ENCODE results near the gene ZNF496. TPM values are rescaled to one million over a fixed set of nuclear protein-coding genes. Genes with fewer than 3 reads are reported as not detected.
"Not testable (repeated sequence)": the region's sequence is repeated elsewhere in the genome, so short reads cannot be mapped to it uniquely, and the experiment has no call there.

ZNF496 gene
- total RNA-seq, 1 experiment from 2014 or later = 67.2 TPM

- Mint-ChIP-seq H3K4me3 (ENCODE audit: unreplicated experiment) (no peak overlapping the region), H3K27ac (ENCODE audit: low read depth, unreplicated experiment) (no peak overlapping the region), H3K9me3 (ENCODE audit: unreplicated experiment) (peaks cover 8% of the 10 kb centered on the region), H3K27me3 (ENCODE audit: insufficient read depth, unreplicated experiment) (no peaks in the 10 kb centered on the region), H3K36me3 (ENCODE audit: insufficient read depth, unreplicated experiment) (peaks cover 12% of the 10 kb centered on the region), H3K4me1 (ENCODE audit: insufficient read depth, unreplicated experiment) (no peaks in the 10 kb centered on the region)
- no peak for TF ChIP-seq CTCF (IDR thresholded peaks at IDR 0.05; ENCODE audit: unreplicated experiment)
- intact Hi-C loops (cut with micrococcal nuclease) = no loop called here
- POLR2A ChIA-PET = no interaction called here
- CTCF ChIA-PET = interaction anchor here (0.5 to 1.5 kb wide), 4 partner anchors 23 to 374 kb away, joined by 3 to 4 read pairs (median 4); no protein-coding TSS in a partner anchor
- DNase-seq (ENCODE audit: unreplicated experiment) = no peak
- BruUV-seq (replicated peaks) = no TSS peak
Measured at GRCh38 chr1:247366926-247367645, 35.4 kb upstream of the ZNF496 start.

- POLR2A ChIA-PET; H3K4me1 Mint-ChIP-seq (ENCODE audit: insufficient read depth, unreplicated experiment); H3K27ac Mint-ChIP-seq (ENCODE audit: low read depth, unreplicated experiment); DNase-seq (ENCODE audit: unreplicated experiment); H3K9me3 Mint-ChIP-seq (ENCODE audit: unreplicated experiment); H3K27me3 Mint-ChIP-seq (ENCODE audit: insufficient read depth, unreplicated experiment); BruUV-seq (replicated peaks); intact Hi-C loops (cut with micrococcal nuclease); H3K4me3 Mint-ChIP-seq (ENCODE audit: unreplicated experiment): not testable (repeated sequence)
- CTCF ChIA-PET = interaction anchor here (0.5 to 1.1 kb wide), 2 partner anchors 120 to 373 kb away, joined by 3 to 4 read pairs; no protein-coding TSS in a partner anchor
- H3K36me3 Mint-ChIP-seq (ENCODE audit: insufficient read depth, unreplicated experiment) = peaks cover 15% of the 10 kb centered on the region
Measured at GRCh38 chr1:247366345-247366744, 34.7 kb upstream of the ZNF496 start.

GRCh38 chr1:247365023-247365422 is 33.4 kb upstream of the ZNF496 start:
- POLR2A ChIA-PET = no interaction called here
- TF ChIP-seq CTCF (IDR thresholded peaks at IDR 0.05; ENCODE audit: unreplicated experiment) = no peak
- Mint-ChIP-seq H3K36me3 (ENCODE audit: insufficient read depth, unreplicated experiment) (peaks cover 16% of the 10 kb centered on the region), H3K4me3 (ENCODE audit: unreplicated experiment) (no peak overlapping the region), H3K4me1 (ENCODE audit: insufficient read depth, unreplicated experiment) (no peaks in the 10 kb centered on the region), H3K27ac (ENCODE audit: low read depth, unreplicated experiment) (no peak overlapping the region), H3K9me3 (ENCODE audit: unreplicated experiment) (peaks cover 8% of the 10 kb centered on the region), H3K27me3 (ENCODE audit: insufficient read depth, unreplicated experiment) (no peaks in the 10 kb centered on the region)
- DNase-seq (ENCODE audit: unreplicated experiment) = no peak
- intact Hi-C loops (cut with micrococcal nuclease) = no loop called here
- CTCF ChIA-PET = interaction anchor here (4.6 kb wide), 1 partner anchor 8 kb away, joined by 46 read pairs; no protein-coding TSS in a partner anchor
- BruUV-seq (replicated peaks) = no TSS peak

- H3K27ac Mint-ChIP-seq (ENCODE audit: low read depth, unreplicated experiment); intact Hi-C loops (cut with micrococcal nuclease); H3K27me3 Mint-ChIP-seq (ENCODE audit: insufficient read depth, unreplicated experiment); H3K4me1 Mint-ChIP-seq (ENCODE audit: insufficient read depth, unreplicated experiment); DNase-seq (ENCODE audit: unreplicated experiment); H3K4me3 Mint-ChIP-seq (ENCODE audit: unreplicated experiment); H3K9me3 Mint-ChIP-seq (ENCODE audit: unreplicated experiment); BruUV-seq (replicated peaks): not testable (repeated sequence)
- CTCF ChIA-PET = interaction anchor here (1.1 to 4.6 kb wide), 4 partner anchors 10 to 124 kb away, joined by 4 to 46 read pairs (median 6); no protein-coding TSS in a partner anchor
- POLR2A ChIA-PET = interaction anchor here (1.1 kb wide), 1 partner anchor 20 kb away, joined by 5 read pairs; no protein-coding TSS in a partner anchor
- peaks cover 18% of the 10 kb centered on the region for H3K36me3 Mint-ChIP-seq (ENCODE audit: insufficient read depth, unreplicated experiment)
Measured at GRCh38 chr1:247363000-247363399, 31.3 kb upstream of the ZNF496 start.

- TF ChIP-seq CTCF (IDR thresholded peaks at IDR 0.05; ENCODE audit: unreplicated experiment) = no peak
- BruUV-seq (replicated peaks) = no TSS peak
- Mint-ChIP-seq H3K4me1 (ENCODE audit: insufficient read depth, unreplicated experiment) (peaks cover 10% of the 10 kb centered on the region), H3K27ac (ENCODE audit: low read depth, unreplicated experiment) (no peak overlapping the region), H3K9me3 (ENCODE audit: unreplicated experiment) (peaks cover 8% of the 10 kb centered on the region), H3K4me3 (ENCODE audit: unreplicated experiment) (no peak overlapping the region), H3K27me3 (ENCODE audit: insufficient read depth, unreplicated experiment) (no peaks in the 10 kb centered on the region), H3K36me3 (ENCODE audit: insufficient read depth, unreplicated experiment) (peaks cover 20% of the 10 kb centered on the region)
- CTCF ChIA-PET = interaction anchor here (0.7 to 4.6 kb wide), 6 partner anchors 11 to 673 kb away, joined by 4 to 46 read pairs (median 5); no protein-coding TSS in a partner anchor
- POLR2A ChIA-PET = interaction anchor here (1.0 to 1.1 kb wide), 2 partner anchors 19 to 31 kb away, joined by 3 to 5 read pairs; partner anchors contain the start of gene ZNF496
- intact Hi-C loops (cut with micrococcal nuclease) = no loop called here
- no peak for DNase-seq (ENCODE audit: unreplicated experiment)
Measured at GRCh38 chr1:247362153-247362552, 30.5 kb upstream of the ZNF496 start.

All from MCF 10A (cell line).